Naive B cell (primary cell): ENCODE results near the gene FETUB. TPM values are rescaled to one million over a fixed set of nuclear protein-coding genes. Genes with fewer than 3 reads are reported as not detected.
"Not testable (repeated sequence)": the region's sequence is repeated elsewhere in the genome, so short reads cannot be mapped to it uniquely, and the experiment has no call there.

ENCODE experiments used
- ATAC-seq, 2 donors: fragments of 150-1000 bp; cut with Tn5 transposase; 2 replicates each; pipeline ENCODE4 v1.10.0; 2021; ENCODE audit warnings: low read depth in 2 of 2, mild to moderate bottlenecking in 2 of 2, moderate library complexity in 2 of 2
- DNase-seq: peaks from one replicate; pipeline ENCODE4 v3.0.0; 2022
- H3K27ac Mint-ChIP-seq, 6 donors: one replicate each; pipeline ENCODE4 v1.8.0; 2020 to 2022; ENCODE audit warnings: mild to moderate bottlenecking in 6 of 6, mixed read lengths in 6 of 6, moderate library complexity in 5 of 6, inconsistent platforms in 2 of 6
- H3K27me3 Mint-ChIP-seq, 3 donors: one replicate each; pipeline ENCODE4 v1.8.0; 2021 to 2022; ENCODE audit warnings: mixed read lengths in 3 of 3, mild to moderate bottlenecking in 1 of 3
- H3K36me3 Mint-ChIP-seq, 2 donors: one replicate each; pipeline ENCODE4 v1.8.0; 2020 to 2022; ENCODE audit warnings: mixed read lengths in 2 of 2, inconsistent platforms in 1 of 2, mild to moderate bottlenecking in 1 of 2
- H3K4me1 Mint-ChIP-seq, 3 donors: one replicate each; pipeline ENCODE4 v1.8.0; 2020 to 2022; ENCODE audit warnings: mixed read lengths in 3 of 3, inconsistent platforms in 1 of 3, mild to moderate bottlenecking in 1 of 3, moderate library complexity in 1 of 3
- H3K4me3 Mint-ChIP-seq, 8 donors: one replicate each; pipeline ENCODE4 v1.8.0; 2020 to 2022; ENCODE audit warnings: mild to moderate bottlenecking in 8 of 8, mixed read lengths in 8 of 8, moderate library complexity in 8 of 8, inconsistent platforms in 2 of 8
- H3K9me3 Mint-ChIP-seq, 7 donors: one replicate each; pipeline ENCODE4 v1.8.0; 2020 to 2022; ENCODE audit warnings: mixed read lengths in 7 of 7, mild to moderate bottlenecking in 5 of 7, inconsistent platforms in 2 of 7, moderate library complexity in 1 of 7
- polyA plus RNA-seq, 6 donors: library from polyadenylated mRNA; unstranded; fragments of 300-500 nt; fragmentation: Illumina TruSeq; gene quantifications; one replicate each; pipeline ENCODE4 v1.2.3, GENCODE V29; 2021; ENCODE audit warnings: low read depth in 6 of 6

Gene FETUB
- polyA plus RNA-seq, 6 donors from 2014 or later: not detected

- Mint-ChIP-seq H3K9me3 (peaks cover 10 to 21% (median 13%) of the 10 kb centered on the region in 7 donors), H3K4me3 (no peak overlapping the region), H3K4me1 (no peaks in the 10 kb centered on the region), H3K27ac (no peak overlapping the region), H3K36me3 (peaks cover 15 to 16% of the 10 kb centered on the region in 2 donors), H3K27me3 (peaks cover 30 to 73% (median 70%) of the 10 kb centered on the region in 3 donors)
- ATAC-seq (no peak), DNase-seq (no peak)
These were observed 42.6 kb downstream of the FETUB start for GRCh38 chr3:186682812-186683211.

- ATAC-seq (no peak), DNase-seq (no peak)
- H3K9me3 Mint-ChIP-seq: peaks cover 10 to 21% (median 12%) of the 10 kb centered on the region in 7 donors
- H3K4me3 Mint-ChIP-seq: no peak overlapping the region
- peaks cover 27 to 69% (median 64%) of the 10 kb centered on the region in 3 donors for H3K27me3 Mint-ChIP-seq
- no peaks in the 10 kb centered on the region for H3K4me1 Mint-ChIP-seq
- H3K36me3 Mint-ChIP-seq: peaks cover 13 to 16% of the 10 kb centered on the region in 2 donors
- H3K27ac Mint-ChIP-seq: no peak overlapping the region
These were observed 43.8 kb downstream of the FETUB start for GRCh38 chr3:186683979-186684378.

GRCh38 chr3:186686475-186686874 is 46.3 kb downstream of the FETUB start:
- peaks cover 10 to 21% (median 11%) of the 10 kb centered on the region in 7 donors for H3K9me3 Mint-ChIP-seq
- DNase-seq, ATAC-seq, H3K27ac Mint-ChIP-seq, H3K4me1 Mint-ChIP-seq, H3K4me3 Mint-ChIP-seq: not testable (repeated sequence)
- peaks cover 30 to 62% (median 52%) of the 10 kb centered on the region in 3 donors for H3K27me3 Mint-ChIP-seq
- peaks cover 10 to 16% of the 10 kb centered on the region in 2 donors for H3K36me3 Mint-ChIP-seq

DNA sequence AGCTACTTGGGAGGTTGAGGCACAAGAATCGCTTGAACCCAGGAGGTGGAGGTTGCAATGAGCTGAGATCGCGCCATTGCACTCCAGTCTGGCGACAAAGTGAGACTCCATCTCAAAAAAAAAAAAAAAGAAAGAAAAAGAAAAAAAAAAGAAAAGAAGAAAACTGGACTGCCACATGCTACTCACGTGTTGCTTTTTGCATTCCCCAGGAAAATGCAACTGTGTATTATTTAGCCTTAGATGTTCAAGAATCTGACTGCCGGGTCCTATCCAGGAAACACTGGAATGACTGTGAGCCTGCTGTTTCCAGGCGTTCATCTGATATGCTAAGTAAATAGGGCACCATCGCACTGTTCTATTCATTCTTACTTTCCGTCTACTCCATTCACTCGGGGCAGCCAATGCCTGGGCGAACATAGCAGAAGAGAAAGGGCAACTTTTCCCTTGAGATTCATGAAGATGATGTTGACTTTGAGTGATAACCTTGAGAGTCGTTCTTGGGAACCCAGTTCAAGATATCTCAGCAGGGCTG is 47.0 kb downstream of the FETUB start:
- peaks cover 36 to 62% (median 52%) of the 10 kb centered on the region in 3 donors for H3K27me3 Mint-ChIP-seq
- no peaks in the 10 kb centered on the region for H3K4me1 Mint-ChIP-seq
- ATAC-seq (no peak), DNase-seq (no peak)
- H3K4me3 Mint-ChIP-seq: no peak overlapping the region
- peaks cover 10 to 21% (median 11%) of the 10 kb centered on the region in 7 donors for H3K9me3 Mint-ChIP-seq
- H3K27ac Mint-ChIP-seq: no peak overlapping the region
- peaks cover 10 to 16% of the 10 kb centered on the region in 2 donors for H3K36me3 Mint-ChIP-seq

DNA sequence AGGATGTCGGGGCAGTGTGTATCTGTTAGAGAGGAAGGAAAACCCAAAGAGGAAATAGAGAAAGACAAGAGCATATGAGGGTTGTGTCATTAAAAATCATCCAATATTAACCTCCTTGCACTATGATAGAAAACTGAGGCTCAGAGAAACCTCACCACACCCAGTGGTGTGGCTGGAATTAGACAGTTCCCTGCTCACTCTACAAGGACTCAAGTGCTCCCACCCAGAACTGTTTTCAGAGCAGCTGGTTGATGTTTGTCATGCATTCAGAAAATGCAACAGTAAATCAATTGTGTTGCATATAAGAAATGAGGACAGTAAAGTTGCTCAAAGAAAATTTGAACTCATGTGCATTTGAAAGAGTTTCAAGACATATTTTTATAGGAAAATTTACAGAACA is 50.1 kb downstream of the FETUB start:
- not testable (repeated sequence) for H3K4me1 Mint-ChIP-seq, DNase-seq, H3K4me3 Mint-ChIP-seq, ATAC-seq, H3K36me3 Mint-ChIP-seq
- H3K27me3 Mint-ChIP-seq: peaks cover 26 to 51% (median 42%) of the 10 kb centered on the region in 3 donors
- peaks cover 5 to 16% (median 7%) of the 10 kb centered on the region in 7 donors for H3K9me3 Mint-ChIP-seq
- H3K27ac Mint-ChIP-seq: peak overlapping the region in 1 of 6 donors; percentile 80

GRCh38 chr3:186691676-186692075 is 51.5 kb downstream of the FETUB start:
- DNase-seq: no peak
- no peak overlapping the region for H3K27ac Mint-ChIP-seq
- no peak for ATAC-seq
- no peaks in the 10 kb centered on the region for H3K36me3 Mint-ChIP-seq
- H3K27me3 Mint-ChIP-seq: peaks cover 25 to 38% (median 28%) of the 10 kb centered on the region in 3 donors
- H3K4me3 Mint-ChIP-seq: no peak overlapping the region
- peaks cover 0 to 3% (median 0%) of the 10 kb centered on the region in 7 donors for H3K9me3 Mint-ChIP-seq
- H3K4me1 Mint-ChIP-seq: no peaks in the 10 kb centered on the region

DNA sequence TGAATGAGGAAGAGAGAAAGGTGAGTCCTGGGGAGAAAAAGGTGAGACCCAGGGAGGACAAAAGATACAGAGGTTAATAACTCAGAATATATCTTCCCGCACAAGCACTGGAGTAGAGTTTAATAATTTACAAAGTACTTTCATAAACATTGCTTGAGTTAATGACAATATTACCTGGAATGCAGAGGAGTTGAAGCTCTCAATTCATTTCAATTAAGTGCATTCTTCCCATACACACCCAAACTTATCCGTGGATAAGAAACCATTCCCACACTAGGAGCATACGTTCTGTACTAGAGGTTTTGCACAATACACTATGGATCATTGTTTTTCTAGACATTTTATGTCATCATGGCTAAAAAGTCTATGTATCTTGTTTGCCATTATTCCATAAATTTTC is 53.6 kb downstream of the FETUB start:
- no peak for ATAC-seq

GRCh38 chr3:186694288-186695032 is 54.3 kb downstream of the FETUB start:
- no peaks in the 10 kb centered on the region for H3K36me3 Mint-ChIP-seq
- no peaks in the 10 kb centered on the region for H3K9me3 Mint-ChIP-seq
- ATAC-seq (no peak), DNase-seq (no peak)
- H3K4me3 Mint-ChIP-seq: no peak overlapping the region
- H3K4me1 Mint-ChIP-seq: no peaks in the 10 kb centered on the region
- peaks cover 20 to 28% (median 28%) of the 10 kb centered on the region in 3 donors for H3K27me3 Mint-ChIP-seq
- no peak overlapping the region for H3K27ac Mint-ChIP-seq

More for the DNA sequence above, 53.6 kb downstream of the FETUB start:
- DNase-seq: no peak
- no peaks in the 10 kb centered on the region for H3K36me3 Mint-ChIP-seq
- H3K4me3 Mint-ChIP-seq: no peak overlapping the region
- peaks cover 20 to 28% (median 28%) of the 10 kb centered on the region in 3 donors for H3K27me3 Mint-ChIP-seq
- no peak overlapping the region for H3K27ac Mint-ChIP-seq
- no peaks in the 10 kb centered on the region for H3K9me3 Mint-ChIP-seq
- no peaks in the 10 kb centered on the region for H3K4me1 Mint-ChIP-seq

DNA sequence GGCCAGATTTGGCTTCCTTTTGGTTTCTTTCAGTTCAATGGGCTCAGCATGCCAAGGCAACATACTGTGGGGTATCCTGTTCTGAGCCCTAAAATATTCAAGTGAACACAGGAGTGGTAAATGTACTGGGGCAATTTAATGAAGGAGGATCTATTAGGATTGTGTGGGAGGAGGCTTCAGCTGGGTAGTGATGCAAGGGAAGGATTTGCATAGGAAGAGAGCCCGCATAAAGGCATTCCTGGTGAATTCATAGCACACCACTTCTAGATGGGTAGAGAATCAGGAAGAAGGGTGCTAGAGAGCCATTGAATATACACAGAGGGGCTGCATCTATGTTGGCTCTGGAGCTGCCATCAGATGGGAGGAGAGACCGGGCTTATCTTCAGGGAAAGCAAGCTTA is 56.3 kb downstream of the FETUB start:
- H3K4me1 Mint-ChIP-seq: no peaks in the 10 kb centered on the region
- no peak overlapping the region for H3K4me3 Mint-ChIP-seq
- ATAC-seq (no peak), DNase-seq (no peak)
- peaks cover 14 to 15% (median 14%) of the 10 kb centered on the region in 3 donors for H3K27me3 Mint-ChIP-seq
- H3K36me3 Mint-ChIP-seq: no peaks in the 10 kb centered on the region
- no peak overlapping the region for H3K27ac Mint-ChIP-seq
- H3K9me3 Mint-ChIP-seq: no peaks in the 10 kb centered on the region

- Mint-ChIP-seq H3K4me3 (no peak overlapping the region), H3K9me3 (no peaks in the 10 kb centered on the region), H3K4me1 (no peaks in the 10 kb centered on the region), H3K27ac (no peak overlapping the region), H3K27me3 (peaks cover 7 to 14% (median 13%) of the 10 kb centered on the region in 3 donors), H3K36me3 (no peaks in the 10 kb centered on the region)
- no peak for DNase-seq
- ATAC-seq: no peak
These were observed 57.3 kb downstream of the FETUB start for GRCh38 chr3:186697510-186697909.

- Mint-ChIP-seq H3K4me3 (no peak overlapping the region), H3K4me1 (no peaks in the 10 kb centered on the region), H3K36me3 (no peaks in the 10 kb centered on the region), H3K9me3 (no peaks in the 10 kb centered on the region), H3K27me3 (peaks cover 11 to 26% (median 20%) of the 10 kb centered on the region in 3 donors), H3K27ac (no peak overlapping the region)
- DNase-seq: no peak
- ATAC-seq: no peak
These were observed 60.1 kb downstream of the FETUB start for GRCh38 chr3:186700267-186700666.

DNA sequence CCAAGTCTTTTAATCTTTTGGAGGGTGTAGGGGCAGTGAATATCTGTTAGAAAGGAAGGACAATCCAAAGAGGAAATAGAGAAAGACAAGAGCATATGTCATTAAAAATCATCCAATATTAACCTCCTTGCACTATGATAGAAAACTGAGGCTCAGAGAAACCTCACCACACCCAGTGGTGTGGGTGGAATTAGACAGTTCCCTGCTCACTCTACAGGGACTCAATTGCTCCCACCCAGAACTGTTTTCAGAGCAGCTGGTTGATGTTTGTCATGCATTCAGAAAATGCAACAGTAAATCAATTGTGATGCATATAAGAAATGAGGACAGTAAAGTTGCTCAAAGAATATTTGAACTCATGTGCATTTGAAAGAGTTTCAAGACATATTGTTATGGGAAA is 62.3 kb downstream of the FETUB start:
- not testable (repeated sequence) for H3K4me3 Mint-ChIP-seq, H3K27ac Mint-ChIP-seq, H3K9me3 Mint-ChIP-seq, DNase-seq, ATAC-seq, H3K36me3 Mint-ChIP-seq, H3K4me1 Mint-ChIP-seq
- H3K27me3 Mint-ChIP-seq: peaks cover 24 to 39% (median 38%) of the 10 kb centered on the region in 3 donors
